Vagina (tissue), 2 donors: Measurements from ENCODE around the gene INTS3. TPM values are rescaled to one million over a fixed set of nuclear protein-coding genes. Genes with fewer than 3 reads are reported as not detected.

ENCODE experiments used
- DNase-seq, 2 donors: peaks; one replicate each; pipeline ENCODE4 v3.0.0-alpha.2; 2017; ENCODE audit errors: extremely low spot score in 2 of 2
- H3K27ac ChIP-seq: fragments of 200-600 bp; sonication (generic); one replicate; pipeline ENCODE4 v1.5.1; 2019
- H3K27me3 ChIP-seq: fragments of 200-600 bp; sonication (generic); one replicate; pipeline ENCODE4 v1.5.1; 2019
- H3K36me3 ChIP-seq, 2 donors: fragments of 200-600 bp; sonication (generic); one replicate each; pipeline ENCODE4 v1.5.1; 2017 to 2019
- H3K4me1 ChIP-seq: fragments of 200-600 bp; sonication (generic); one replicate; pipeline ENCODE4 v1.5.1; 2019
- H3K4me3 ChIP-seq, 2 donors: fragments of 200-600 bp; sonication (generic); 1 replicate in 1 of 2; 2 replicates in 1 of 2; pipeline ENCODE4 v1.5.1; 2016 to 2019
- H3K9me3 ChIP-seq: fragments of 200-600 bp; sonication (generic); one replicate; pipeline ENCODE4 v1.5.1; 2019
- CTCF ChIP-seq, 3 experiments: fragments of 450-650 bp in 2 of 3; fragments of 200-600 bp in 1 of 3; sonication (generic) in 1 of 3; IDR thresholded peaks; one replicate each; pipeline ENCODE4 v1.5.1; 2017 to 2019; ENCODE audit warnings: antibody characterized with exemption in 3 of 3, mild to moderate bottlenecking in 2 of 3, moderate library complexity in 2 of 3
- POLR2A ChIP-seq, 2 donors: fragments of 450-650 bp; IDR thresholded peaks; one replicate each; pipeline ENCODE4 v1.6.1; 2017; ENCODE audit warnings: antibody characterized with exemption in 2 of 2, mild to moderate bottlenecking in 2 of 2, moderate library complexity in 2 of 2
- POLR2AphosphoS5 ChIP-seq, 2 donors: sonication (generic); formaldehyde crosslinking; IDR thresholded peaks; one replicate each; pipeline ENCODE4 v1.9.0; 2017; ENCODE audit warnings: antibody characterized with exemption in 2 of 2, mild to moderate bottlenecking in 2 of 2, low read depth in 1 of 2; ENCODE audit not compliant: insufficient read depth in 1 of 2
- intact Hi-C: fragments of 100-400 bp; cut with DNase I; formaldehyde crosslinking; loops from one replicate; pipeline ENCODE4 v1.15.1; 2023
- total RNA-seq: library from RNA; depleted of rRNA; stranded (reverse); fragments of >200 nt; gene quantifications from one replicate; pipeline ENCODE4 v1.2.3, GENCODE V29; 2016

The INTS3 gene
- total RNA-seq, 1 donor from 2014 or later = 45.9 TPM

- H3K27ac ChIP-seq = peak overlapping the region; percentile 95
- no peak for DNase-seq
- intact Hi-C loops = loop anchor here (10.0 kb wide), 1 partner anchor 154 kb away; the partner anchor contains the start of gene DENND4B
- H3K9me3 ChIP-seq = no peaks in the 10 kb centered on the region
- no peaks in the 10 kb centered on the region for H3K27me3 ChIP-seq
- peaks cover 16% of the 10 kb centered on the region for H3K4me1 ChIP-seq
- TF ChIP-seq CTCF (IDR thresholded peaks at IDR 0.05) (peak in 1 of 3 experiments; percentile 19), POLR2A (IDR thresholded peaks at IDR 0.05) (no peak)
- peak overlapping the region; percentile 32 to 34 for H3K4me3 ChIP-seq
- H3K36me3 ChIP-seq = no peaks in the 10 kb centered on the region
Measured at GRCh38 chr1:153790966-153791647, 63.3 kb downstream of the INTS3 start.

DNA sequence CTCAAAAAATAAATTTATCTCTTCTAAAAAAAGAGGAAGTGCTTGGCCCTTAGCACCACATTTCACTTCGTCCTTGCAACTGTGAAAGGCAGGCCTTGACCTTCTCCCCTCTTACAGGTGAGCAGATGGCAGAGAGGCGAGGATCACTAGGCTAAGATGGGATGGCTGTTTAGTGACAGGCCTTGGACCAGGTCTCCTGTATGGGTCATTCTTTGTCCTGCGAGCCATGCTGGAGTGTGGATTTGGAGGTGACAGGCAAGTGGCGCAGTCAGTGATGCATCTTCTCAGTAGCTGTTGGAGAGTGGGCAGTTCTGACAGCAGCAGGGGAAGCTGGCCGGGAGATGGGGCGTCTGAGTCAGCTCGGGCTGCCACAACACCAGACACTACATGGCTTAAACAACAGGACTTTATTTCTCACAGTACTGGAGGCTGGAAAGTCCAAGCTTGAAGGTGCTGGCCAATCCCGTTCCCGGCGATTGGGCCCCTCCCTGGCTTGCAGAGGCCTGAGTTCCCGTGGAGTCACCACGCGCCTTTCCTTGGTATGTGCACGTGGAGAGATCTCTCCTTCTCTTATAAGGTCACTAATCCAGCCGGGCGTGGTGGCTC lies 63.9 kb downstream of the INTS3 start:
- intact Hi-C loops = loop anchor here (10.0 kb wide), 1 partner anchor 153 kb away; the partner anchor contains the start of gene DENND4B
- peak overlapping the region; percentile 95 for H3K27ac ChIP-seq

GRCh38 chr1:153792631-153793041 lies 64.8 kb downstream of the INTS3 start:
- Histone ChIP-seq H3K4me3 (no peak overlapping the region), H3K36me3 (no peaks in the 10 kb centered on the region), H3K9me3 (no peaks in the 10 kb centered on the region), H3K27ac (no peak overlapping the region), H3K27me3 (no peaks in the 10 kb centered on the region), H3K4me1 (peaks cover 16% of the 10 kb centered on the region)
- no peak for DNase-seq
- TF ChIP-seq CTCF (IDR thresholded peaks at IDR 0.05) (no peak), POLR2AphosphoS5 (IDR thresholded peaks at IDR 0.05; ENCODE audit: insufficient read depth in 1 of 2, low read depth in 1 of 2) (no peak), POLR2A (IDR thresholded peaks at IDR 0.05) (no peak)
- intact Hi-C loops = loop anchor here (10.0 kb wide), 1 partner anchor 152 kb away; the partner anchor contains the start of gene DENND4B

More for the DNA sequence above, 63.9 kb downstream of the INTS3 start:
- Histone ChIP-seq H3K27me3 (no peaks in the 10 kb centered on the region), H3K4me1 (peaks cover 16% of the 10 kb centered on the region), H3K4me3 (no peak overlapping the region), H3K36me3 (no peaks in the 10 kb centered on the region), H3K9me3 (no peaks in the 10 kb centered on the region)
- TF ChIP-seq POLR2A (IDR thresholded peaks at IDR 0.05) (no peak), POLR2AphosphoS5 (IDR thresholded peaks at IDR 0.05; ENCODE audit: insufficient read depth in 1 of 2, low read depth in 1 of 2) (no peak), CTCF (IDR thresholded peaks at IDR 0.05) (no peak)
- DNase-seq = no peak

- Histone ChIP-seq H3K27ac (no peak overlapping the region), H3K4me3 (no peak overlapping the region), H3K4me1 (peaks cover 16% of the 10 kb centered on the region), H3K36me3 (no peaks in the 10 kb centered on the region), H3K27me3 (no peaks in the 10 kb centered on the region), H3K9me3 (no peaks in the 10 kb centered on the region)
- no peak for DNase-seq
- intact Hi-C loops = loop anchor here (10.0 kb wide), 1 partner anchor 151 kb away; the partner anchor contains the start of gene DENND4B
- TF ChIP-seq POLR2A (IDR thresholded peaks at IDR 0.05) (no peak), CTCF (IDR thresholded peaks at IDR 0.05) (no peak), POLR2AphosphoS5 (IDR thresholded peaks at IDR 0.05; ENCODE audit: insufficient read depth in 1 of 2, low read depth in 1 of 2) (no peak)
Measured at GRCh38 chr1:153793261-153793972, 65.6 kb downstream of the INTS3 start.
